Uterus (tissue), 4 donors: ENCODE results near the gene SLX4IP. TPM values are rescaled to one million over a fixed set of nuclear protein-coding genes. Genes with fewer than 3 reads are reported as not detected.

Experiments
- DNase-seq, 2 donors: peaks; one replicate each; pipeline ENCODE4 v3.0.0-alpha.2; 2019 to 2020
- H3K27ac ChIP-seq, 2 donors: fragments of 200-600 bp; sonication (generic); 1 replicate in 1 of 2; 2 replicates in 1 of 2; pipeline ENCODE4 v1.5.1; 2016 to 2018
- H3K27me3 ChIP-seq, 2 donors: fragments of 200-600 bp; sonication (generic); one replicate each; pipeline ENCODE4 v1.5.1; 2018 to 2019; ENCODE audit warnings: control low read depth in 1 of 2
- H3K36me3 ChIP-seq, 2 donors: fragments of 200-600 bp; sonication (generic); one replicate each; pipeline ENCODE4 v1.5.1; 2019; ENCODE audit warnings: control low read depth in 1 of 2
- H3K4me1 ChIP-seq, 2 donors: fragments of 200-600 bp; sonication (generic); one replicate each; pipeline ENCODE4 v1.5.1; 2018 to 2019; ENCODE audit warnings: control low read depth in 1 of 2
- H3K4me3 ChIP-seq, 2 donors: fragments of 200-600 bp; sonication (generic); 1 replicate in 1 of 2; 2 replicates in 1 of 2; pipeline ENCODE4 v1.5.1; 2018 to 2019; ENCODE audit warnings: mild to moderate bottlenecking in 1 of 2
- H3K9me3 ChIP-seq, 2 donors: fragments of 200-600 bp; sonication (generic); one replicate each; pipeline ENCODE4 v1.5.1; 2019; ENCODE audit warnings: control low read depth in 1 of 2
- CTCF ChIP-seq, 4 experiments: fragments of 200-600 bp in 2 of 4; fragments of 450-650 bp in 2 of 4; sonication (generic) in 2 of 4; IDR thresholded peaks; one replicate each; pipeline ENCODE4 v1.5.1; 2016 to 2019; ENCODE audit warnings: antibody characterized with exemption in 4 of 4, mild to moderate bottlenecking in 2 of 4, moderate library complexity in 1 of 4
- POLR2A ChIP-seq, 2 donors: fragments of 450-650 bp; IDR thresholded peaks; one replicate each; pipeline ENCODE4 v1.6.1; 2016; ENCODE audit warnings: antibody characterized with exemption in 2 of 2, mild to moderate bottlenecking in 1 of 2, moderate library complexity in 1 of 2
- intact Hi-C: fragments of 100-400 bp; cut with DNase I; formaldehyde crosslinking; loops from one replicate; pipeline ENCODE4 v1.15.1; 2023; ENCODE audit warnings: low total_unique reads
- total RNA-seq, 4 donors: library from RNA; depleted of rRNA in 3 of 4; stranded (reverse); fragments of >200 nt in 3 of 4; gene quantifications; one replicate each; pipeline versions ENCODE4 v1.1.0 to v1.2.4, GENCODE V29; 2014 to 2023
- donor health status: DM: yes; HTN: yes; CAD: no.

The SLX4IP gene
- total RNA-seq, 4 donors from 2014 or later = 0.51 to 7.1 (median 2.0) TPM

- H3K27me3 ChIP-seq = no peaks in the 10 kb centered on the region
- no peaks in the 10 kb centered on the region for H3K4me1 ChIP-seq
- intact Hi-C loops = no loop called here
- no peaks in the 10 kb centered on the region for H3K9me3 ChIP-seq
- no peak overlapping the region for H3K4me3 ChIP-seq
- peak in 1 of 2 donors; percentile 28 for DNase-seq
- H3K27ac ChIP-seq = peak overlapping the region in 1 of 2 donors; percentile 8
- H3K36me3 ChIP-seq = no peaks in the 10 kb centered on the region
- TF ChIP-seq CTCF (IDR thresholded peaks at IDR 0.05) (no peak), POLR2A (IDR thresholded peaks at IDR 0.05) (no peak)
These were observed 39.6 kb downstream of the SLX4IP start for GRCh38 chr20:10474606-10475184.

- Histone ChIP-seq H3K36me3 (no peaks in the 10 kb centered on the region), H3K27me3 (no peaks in the 10 kb centered on the region), H3K27ac (peak overlapping the region in 1 of 2 donors; percentile 8), H3K4me3 (no peak overlapping the region), H3K9me3 (no peaks in the 10 kb centered on the region), H3K4me1 (no peaks in the 10 kb centered on the region)
- TF ChIP-seq POLR2A (IDR thresholded peaks at IDR 0.05) (no peak), CTCF (IDR thresholded peaks at IDR 0.05) (no peak)
- intact Hi-C loops = no loop called here
- DNase-seq = no peak
These were observed 40.1 kb downstream of the SLX4IP start for GRCh38 chr20:10475225-10475624.

- Histone ChIP-seq H3K4me1 (no peaks in the 10 kb centered on the region), H3K36me3 (no peaks in the 10 kb centered on the region), H3K27ac (no peak overlapping the region), H3K27me3 (no peaks in the 10 kb centered on the region), H3K9me3 (no peaks in the 10 kb centered on the region), H3K4me3 (no peak overlapping the region)
- TF ChIP-seq CTCF (IDR thresholded peaks at IDR 0.05) (no peak), POLR2A (IDR thresholded peaks at IDR 0.05) (no peak)
- intact Hi-C loops = no loop called here
- DNase-seq = no peak
These were observed 41.2 kb downstream of the SLX4IP start for GRCh38 chr20:10476319-10476724.

GRCh38 chr20:10478205-10478604 is 43.1 kb downstream of the SLX4IP start:
- Histone ChIP-seq H3K27ac (no peak overlapping the region), H3K27me3 (no peaks in the 10 kb centered on the region), H3K4me1 (no peaks in the 10 kb centered on the region), H3K4me3 (no peak overlapping the region), H3K9me3 (no peaks in the 10 kb centered on the region), H3K36me3 (no peaks in the 10 kb centered on the region)
- intact Hi-C loops = no loop called here
- no peak for DNase-seq
- TF ChIP-seq CTCF (IDR thresholded peaks at IDR 0.05) = no peak
- TF ChIP-seq POLR2A (IDR thresholded peaks at IDR 0.05) = no peak

- intact Hi-C loops = no loop called here
- no peak for DNase-seq
- Histone ChIP-seq H3K4me1 (no peaks in the 10 kb centered on the region), H3K27ac (no peak overlapping the region), H3K4me3 (no peak overlapping the region), H3K9me3 (no peaks in the 10 kb centered on the region), H3K27me3 (no peaks in the 10 kb centered on the region), H3K36me3 (no peaks in the 10 kb centered on the region)
- TF ChIP-seq POLR2A (IDR thresholded peaks at IDR 0.05) (no peak), CTCF (IDR thresholded peaks at IDR 0.05) (no peak)
These were observed 43.8 kb downstream of the SLX4IP start for GRCh38 chr20:10478930-10479329.
